NK-92 (cell line): Measurements from ENCODE around the gene ABL1.
"Not testable (repeated sequence)": the region's sequence is repeated elsewhere in the genome, so short reads cannot be mapped to it uniquely, and the experiment has no call there.

ENCODE experiments used
- DNase-seq: peaks from one replicate; lab custom pipeline; 2025; ENCODE audit not compliant: unreplicated experiment; lab: John Stamatoyannopoulos, UW

ABL1 gene

GRCh38 chr9:130847306-130848217 lies 12.5 kb downstream of the ABL1 start:
- DNase-seq = no peak

GRCh38 chr9:130848514-130848913 lies 13.5 kb downstream of the ABL1 start:
- DNase-seq = not testable (repeated sequence)

GRCh38 chr9:130849356-130849755 lies 14.3 kb downstream of the ABL1 start:
- DNase-seq = no peak

- no peak for DNase-seq
These were observed 17.7 kb downstream of the ABL1 start for GRCh38 chr9:130852801-130853200.

GRCh38 chr9:130854092-130854491 lies 19.0 kb downstream of the ABL1 start:
- DNase-seq = no peak

- DNase-seq = no peak
These were observed 19.8 kb downstream of the ABL1 start for GRCh38 chr9:130854835-130855234.

- DNase-seq = no peak
These were observed 21.4 kb downstream of the ABL1 start for GRCh38 chr9:130856474-130856873.

GRCh38 chr9:130857864-130858738 lies 23.0 kb downstream of the ABL1 start:
- no peak for DNase-seq

- DNase-seq = no peak
These were observed 24.0 kb downstream of the ABL1 start for GRCh38 chr9:130858739-130859705.

GRCh38 chr9:130860458-130861316 lies 25.6 kb downstream of the ABL1 start:
- no peak for DNase-seq

GRCh38 chr9:130861372-130862180 lies 26.5 kb downstream of the ABL1 start:
- DNase-seq = no peak

- no peak for DNase-seq
These were observed 27.2 kb downstream of the ABL1 start for GRCh38 chr9:130862217-130862616.

GRCh38 chr9:130862747-130863146 lies 27.7 kb downstream of the ABL1 start:
- no peak for DNase-seq

GRCh38 chr9:130864541-130864940 lies 29.5 kb downstream of the ABL1 start:
- DNase-seq = no peak

GRCh38 chr9:130865921-130866320 lies 30.9 kb downstream of the ABL1 start:
- DNase-seq = no peak

GRCh38 chr9:130866474-130866965 lies 31.5 kb downstream of the ABL1 start:
- no peak for DNase-seq

GRCh38 chr9:130867556-130867955 lies 32.5 kb downstream of the ABL1 start:
- no peak for DNase-seq

GRCh38 chr9:130868230-130868629 lies 33.2 kb downstream of the ABL1 start:
- DNase-seq = no peak

- no peak for DNase-seq
These were observed 34.2 kb downstream of the ABL1 start for GRCh38 chr9:130869250-130869649.
